Activated CD4-positive, alpha-beta memory T cell treated with anti-CD3 and anti-CD28 coated beads, Interleukin-2, amount 10 ng/mL, durations not matched to agents 7 days and 5 days (primary cell): ENCODE data around the gene OR2L13. TPM values are rescaled to one million over a fixed set of nuclear protein-coding genes. Genes with fewer than 3 reads are reported as not detected.
"Not testable (repeated sequence)": the region's sequence is repeated elsewhere in the genome, so short reads cannot be mapped to it uniquely, and the experiment has no call there.

Experiments
- CTCF ChIA-PET: fragments of 350-600 bp; sonication (Branson Sonifier 250); formaldehyde crosslinking; loops from one replicate; lab custom pipeline; 2021; ENCODE audit warnings: antibody characterized with exemption, inconsistent platforms; lab: Charles Lee
- POLR2A ChIA-PET: fragments of 350-600 bp; sonication (Branson Sonifier 250); formaldehyde crosslinking; loops from one replicate; lab custom pipeline; 2021; ENCODE audit warnings: antibody characterized with exemption; lab: Charles Lee
- DNase-seq: peaks from one replicate; pipeline ENCODE4 v3.0.0-alpha.2; 2020
- H3K27ac Mint-ChIP-seq: one replicate; pipeline ENCODE4 v1.8.0; 2021; ENCODE audit warnings: mild to moderate bottlenecking, mixed read lengths
- H3K27me3 Mint-ChIP-seq: one replicate; pipeline ENCODE4 v1.8.0; 2021; ENCODE audit warnings: mixed read lengths
- H3K36me3 Mint-ChIP-seq: one replicate; pipeline ENCODE4 v1.8.0; 2021; ENCODE audit warnings: low read depth, mixed read lengths
- H3K4me1 Mint-ChIP-seq: one replicate; pipeline ENCODE4 v1.8.0; 2021; ENCODE audit warnings: mixed read lengths
- H3K4me3 Mint-ChIP-seq: one replicate; pipeline ENCODE4 v1.8.0; 2021; ENCODE audit warnings: mild to moderate bottlenecking, mixed read lengths
- H3K9me3 Mint-ChIP-seq: one replicate; pipeline ENCODE4 v1.8.0; 2021; ENCODE audit warnings: mixed read lengths
- total RNA-seq, 2 experiments: library from RNA; stranded (reverse); gene quantifications; one replicate each; pipeline ENCODE4 v1.2.3, GENCODE V29; 2021

Gene OR2L13
- not detected for total RNA-seq

GRCh38 chr1:248094884-248095283 is at the start of gene OR2L13:
Gene OR2L13 (plus strand): TSS chr1:248095184. CDS start chr1:248099376, 4,192 bp downstream.
- no peak within 1 kb of the TSS for H3K4me3 Mint-ChIP-seq
- H3K36me3 Mint-ChIP-seq, result no peaks in the 10 kb centered on the region
- no peak within 1 kb of the TSS for H3K27ac Mint-ChIP-seq
- peaks cover 6% of the 10 kb centered on the region for H3K9me3 Mint-ChIP-seq
- no peak for DNase-seq
- H3K27me3 Mint-ChIP-seq, result no peaks in the 10 kb centered on the region
- ChIA-PET CTCF (no interaction called here), POLR2A (no interaction called here)
- H3K4me1 Mint-ChIP-seq, result no peaks in the 10 kb centered on the region

- ChIA-PET POLR2A (no interaction called here), CTCF (no interaction called here)
- Mint-ChIP-seq H3K36me3 (no peaks in the 10 kb centered on the region), H3K9me3 (peaks cover 29% of the 10 kb centered on the region), H3K4me1 (no peaks in the 10 kb centered on the region), H3K27ac (no peak overlapping the region), H3K27me3 (no peaks in the 10 kb centered on the region), H3K4me3 (no peak overlapping the region)
- no peak for DNase-seq
Observed at GRCh38 chr1:248045209-248045608, 49.8 kb upstream of the OR2L13 start.

GRCh38 chr1:248046536-248046935 is 48.4 kb upstream of the OR2L13 start, which contains the start of gene OR2L3:
Gene OR2L3 (plus strand): TSS chr1:248046836. CDS start chr1:248060682, 13,846 bp downstream.
- no peaks in the 10 kb centered on the region for H3K36me3 Mint-ChIP-seq
- H3K27me3 Mint-ChIP-seq, result no peaks in the 10 kb centered on the region
- no peak for DNase-seq
- no peaks in the 10 kb centered on the region for H3K4me1 Mint-ChIP-seq
- H3K4me3 Mint-ChIP-seq, result no peak within 1 kb of the TSS
- POLR2A ChIA-PET, result no interaction called here
- peaks cover 25% of the 10 kb centered on the region for H3K9me3 Mint-ChIP-seq
- H3K27ac Mint-ChIP-seq, result no peak within 1 kb of the TSS
- CTCF ChIA-PET, result no interaction called here

GRCh38 chr1:248047008-248047407 is 48.0 kb upstream of the OR2L13 start:
- H3K27ac Mint-ChIP-seq, result no peak overlapping the region
- H3K36me3 Mint-ChIP-seq, result no peaks in the 10 kb centered on the region
- H3K4me3 Mint-ChIP-seq, result no peak overlapping the region
- H3K9me3 Mint-ChIP-seq, result peaks cover 25% of the 10 kb centered on the region
- no peak for DNase-seq
- CTCF ChIA-PET, result no interaction called here
- H3K27me3 Mint-ChIP-seq, result no peaks in the 10 kb centered on the region
- H3K4me1 Mint-ChIP-seq, result no peaks in the 10 kb centered on the region
- POLR2A ChIA-PET, result no interaction called here

GRCh38 chr1:248054671-248055070 is 40.3 kb upstream of the OR2L13 start:
- H3K36me3 Mint-ChIP-seq, result no peaks in the 10 kb centered on the region
- POLR2A ChIA-PET, result no interaction called here
- H3K9me3 Mint-ChIP-seq, result peaks cover 21% of the 10 kb centered on the region
- no peaks in the 10 kb centered on the region for H3K4me1 Mint-ChIP-seq
- DNase-seq, result no peak
- H3K4me3 Mint-ChIP-seq, result no peak overlapping the region
- no peaks in the 10 kb centered on the region for H3K27me3 Mint-ChIP-seq
- CTCF ChIA-PET, result no interaction called here
- no peak overlapping the region for H3K27ac Mint-ChIP-seq

GRCh38 chr1:248055261-248055660 is 39.7 kb upstream of the OR2L13 start:
- ChIA-PET CTCF (no interaction called here), POLR2A (no interaction called here)
- no peaks in the 10 kb centered on the region for H3K36me3 Mint-ChIP-seq
- DNase-seq, result no peak
- H3K27me3 Mint-ChIP-seq, result no peaks in the 10 kb centered on the region
- no peak overlapping the region for H3K27ac Mint-ChIP-seq
- H3K9me3 Mint-ChIP-seq, result peaks cover 21% of the 10 kb centered on the region
- no peak overlapping the region for H3K4me3 Mint-ChIP-seq
- H3K4me1 Mint-ChIP-seq, result no peaks in the 10 kb centered on the region

- H3K36me3 Mint-ChIP-seq, result no peaks in the 10 kb centered on the region
- H3K4me1 Mint-ChIP-seq, result no peaks in the 10 kb centered on the region
- CTCF ChIA-PET, result no interaction called here
- no peak overlapping the region for H3K27ac Mint-ChIP-seq
- no peak for DNase-seq
- no peak overlapping the region for H3K4me3 Mint-ChIP-seq
- no peaks in the 10 kb centered on the region for H3K27me3 Mint-ChIP-seq
- peaks cover 5% of the 10 kb centered on the region for H3K9me3 Mint-ChIP-seq
- POLR2A ChIA-PET, result no interaction called here
Observed at GRCh38 chr1:248065071-248065470, 29.9 kb upstream of the OR2L13 start.

GRCh38 chr1:248065604-248066003 is 29.4 kb upstream of the OR2L13 start:
- no peaks in the 10 kb centered on the region for H3K36me3 Mint-ChIP-seq
- CTCF ChIA-PET, result no interaction called here
- no peak overlapping the region for H3K27ac Mint-ChIP-seq
- H3K27me3 Mint-ChIP-seq, result no peaks in the 10 kb centered on the region
- no peaks in the 10 kb centered on the region for H3K4me1 Mint-ChIP-seq
- POLR2A ChIA-PET, result no interaction called here
- H3K9me3 Mint-ChIP-seq, result peaks cover 5% of the 10 kb centered on the region
- no peak for DNase-seq
- H3K4me3 Mint-ChIP-seq, result no peak overlapping the region

GRCh38 chr1:248083864-248084263 is 11.1 kb upstream of the OR2L13 start:
- peaks cover 12% of the 10 kb centered on the region for H3K9me3 Mint-ChIP-seq
- H3K27me3 Mint-ChIP-seq, CTCF ChIA-PET, DNase-seq, H3K4me3 Mint-ChIP-seq, H3K4me1 Mint-ChIP-seq, H3K36me3 Mint-ChIP-seq, POLR2A ChIA-PET, H3K27ac Mint-ChIP-seq: not testable (repeated sequence)

- Mint-ChIP-seq H3K9me3 (peaks cover 8% of the 10 kb centered on the region), H3K27me3 (no peaks in the 10 kb centered on the region), H3K36me3 (no peaks in the 10 kb centered on the region), H3K4me1 (no peaks in the 10 kb centered on the region), H3K27ac (no peak overlapping the region), H3K4me3 (no peak overlapping the region)
- DNase-seq, result no peak
- ChIA-PET CTCF (no interaction called here), POLR2A (no interaction called here)
Observed at GRCh38 chr1:248098529-248098928, 3.5 kb downstream of the OR2L13 start.

- Mint-ChIP-seq H3K27me3 (no peaks in the 10 kb centered on the region), H3K36me3 (no peaks in the 10 kb centered on the region), H3K4me3 (no peak overlapping the region), H3K9me3 (peaks cover 10% of the 10 kb centered on the region), H3K27ac (no peak overlapping the region), H3K4me1 (no peaks in the 10 kb centered on the region)
- CTCF ChIA-PET, result no interaction called here
- POLR2A ChIA-PET, result no interaction called here
- DNase-seq, result no peak
Observed at GRCh38 chr1:248102847-248103246, 7.9 kb downstream of the OR2L13 start.

- H3K4me3 Mint-ChIP-seq, result no peak overlapping the region
- ChIA-PET POLR2A (no interaction called here), CTCF (no interaction called here)
- H3K27ac Mint-ChIP-seq, result no peak overlapping the region
- H3K9me3 Mint-ChIP-seq, result peaks cover 39% of the 10 kb centered on the region
- H3K36me3 Mint-ChIP-seq, result no peaks in the 10 kb centered on the region
- H3K4me1 Mint-ChIP-seq, result no peaks in the 10 kb centered on the region
- DNase-seq, result no peak
- H3K27me3 Mint-ChIP-seq, result no peaks in the 10 kb centered on the region
Observed at GRCh38 chr1:248111157-248111556, 16.2 kb downstream of the OR2L13 start.

- CTCF ChIA-PET, result no interaction called here
- Mint-ChIP-seq H3K4me1 (no peaks in the 10 kb centered on the region), H3K9me3 (peaks cover 34% of the 10 kb centered on the region)
Observed at GRCh38 chr1:248114890-248115289, 19.9 kb downstream of the OR2L13 start.

GRCh38 chr1:248127653-248128052 is 32.7 kb downstream of the OR2L13 start:
- Mint-ChIP-seq H3K27me3 (no peaks in the 10 kb centered on the region), H3K36me3 (no peaks in the 10 kb centered on the region), H3K27ac (no peak overlapping the region), H3K4me1 (no peaks in the 10 kb centered on the region), H3K9me3 (peaks cover 15% of the 10 kb centered on the region), H3K4me3 (no peak overlapping the region)
- DNase-seq, result no peak
- CTCF ChIA-PET, result no interaction called here
- POLR2A ChIA-PET, result no interaction called here

More at GRCh38 chr1:248114890-248115289, 19.9 kb downstream of the OR2L13 start:
- no peak overlapping the region for H3K4me3 Mint-ChIP-seq
- no peaks in the 10 kb centered on the region for H3K36me3 Mint-ChIP-seq
- no peak for DNase-seq
- H3K27me3 Mint-ChIP-seq, result no peaks in the 10 kb centered on the region
- H3K27ac Mint-ChIP-seq, result no peak overlapping the region
- POLR2A ChIA-PET, result no interaction called here
